SH-SY5Y (cell line): ENCODE data around the gene OR6B1.

Source experiments
- GATA2 ChIP-seq: IDR thresholded peaks from 2 replicates; pipeline ENCODE4 v1.6.1; 2011; ENCODE audit warnings: mild to moderate bottlenecking, low read depth, low read length
- GATA3 ChIP-seq: IDR thresholded peaks from 2 replicates; pipeline ENCODE4 v1.6.1; 2011; ENCODE audit warnings: low read depth, mild to moderate bottlenecking, low read length, moderate library complexity

DNA sequence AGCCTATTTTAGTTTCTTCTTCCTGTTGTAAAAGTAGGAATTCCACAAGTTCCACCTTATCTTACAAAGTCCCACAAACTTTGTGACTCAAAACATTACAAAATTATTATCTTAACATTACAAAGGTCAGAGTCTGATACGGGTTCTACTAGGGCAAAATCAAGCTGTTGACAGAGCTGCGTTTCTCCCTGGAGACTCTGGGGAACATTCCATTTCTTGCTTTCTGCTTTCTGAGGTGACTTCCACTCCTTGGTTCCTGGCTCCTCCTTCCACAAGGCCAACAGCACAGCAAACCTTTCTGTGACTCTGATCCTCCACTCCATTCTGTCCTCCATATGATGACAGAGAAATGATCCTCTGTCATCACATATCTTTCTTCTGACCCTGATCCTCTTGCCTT is 34.8 kb upstream of the OR6B1 start:
- TF ChIP-seq GATA2 (no peak), GATA3 (no peak)
